HepG2 (cell line): ENCODE results near the gene PLCB1. TPM values are rescaled to one million over a fixed set of nuclear protein-coding genes. Genes with fewer than 3 reads are reported as not detected.

Source experiments
- CEBPB ChIP-seq: IDR thresholded peaks from 2 replicates; pipeline ENCODE4 v1.6.1; 2011; ENCODE audit warnings: low read depth, low read length, improper control_type of control experiment, borderline replicate concordance
- CREB1 ChIP-seq, 2 experiments: fragments of 450-650 bp in 1 of 2; IDR thresholded peaks; 2 replicates each; pipeline ENCODE4 v1.6.1; 2016 to 2017; ENCODE audit warnings: control low read depth in 1 of 2, mild to moderate bottlenecking in 1 of 2, missing compliant biosample characterization in 1 of 2, missing genetic modification characterization in 1 of 2
- E2F5 ChIP-seq: sonication (generic); formaldehyde crosslinking; conservative IDR thresholded peaks from 2 replicates; pipeline ENCODE4 v1.4.0; 2020; ENCODE audit warnings: missing genetic modification reagents
- FOXP4 ChIP-seq: sonication (generic); formaldehyde crosslinking; IDR thresholded peaks from 2 replicates; pipeline ENCODE4 v1.4.0; 2020; ENCODE audit warnings: missing genetic modification reagents
- GLI4 ChIP-seq: sonication (generic); formaldehyde crosslinking; IDR thresholded peaks from 2 replicates; pipeline ENCODE4 v1.5.1; 2020; ENCODE audit warnings: missing genetic modification reagents, mild to moderate bottlenecking, moderate library complexity, borderline replicate concordance
- HHEX ChIP-seq: IDR thresholded peaks from 2 replicates; pipeline ENCODE4 v1.6.1; 2016; ENCODE audit warnings: control low read depth
- HOMEZ ChIP-seq: IDR thresholded peaks from 2 replicates; pipeline ENCODE4 v1.6.1; 2016; ENCODE audit warnings: low read depth
- PHF21A ChIP-seq: sonication (generic); formaldehyde crosslinking; IDR thresholded peaks from 2 replicates; pipeline ENCODE4 v1.5.0; 2020; ENCODE audit warnings: mild to moderate bottlenecking, missing genetic modification reagents
- POLR2AphosphoS2 ChIP-seq: IDR thresholded peaks from 2 replicates; pipeline ENCODE4 v1.6.1; 2011; ENCODE audit warnings: low read depth, low read length, improper control_type of control experiment
- PPARG ChIP-seq: conservative IDR thresholded peaks from 2 replicates; pipeline ENCODE4 v1.6.1; 2016; ENCODE audit warnings: missing biosample characterization, missing genetic modification reagents
- RXRB ChIP-seq: IDR thresholded peaks from 2 replicates; pipeline ENCODE4 v1.6.1; 2016; ENCODE audit warnings: borderline replicate concordance, missing genetic modification reagents, missing compliant biosample characterization
- SMAD9 ChIP-seq: sonication (generic); formaldehyde crosslinking; IDR thresholded peaks from 2 replicates; pipeline ENCODE4 v1.5.1; 2020; ENCODE audit warnings: mild to moderate bottlenecking, missing genetic modification reagents
- SMARCC2 ChIP-seq: fragments of 450-650 bp; IDR thresholded peaks from 2 replicates; pipeline ENCODE4 v1.6.1; 2017; ENCODE audit warnings: antibody characterized with exemption, mild to moderate bottlenecking
- SRSF9 ChIP-seq: fragments of 200-400 bp; formaldehyde crosslinking; IDR thresholded peaks from 2 replicates; pipeline ENCODE4 v1.6.1; 2018; ENCODE audit warnings: borderline replicate concordance, mild to moderate bottlenecking, low read depth, low read length; ENCODE audit not compliant: insufficient read depth, poor library complexity, severe bottlenecking
- TARDBP ChIP-seq: sonication (generic); formaldehyde crosslinking; IDR thresholded peaks from 2 replicates; pipeline ENCODE4 v1.8.0; 2022; ENCODE audit warnings: mild to moderate bottlenecking, missing genetic modification reagents
- TBX3 ChIP-seq: fragments of 450-650 bp; IDR thresholded peaks from 2 replicates; pipeline ENCODE4 v1.6.1; 2017; ENCODE audit warnings: antibody characterized with exemption, mild to moderate bottlenecking, inconsistent platforms, borderline replicate concordance
- TOE1 ChIP-seq: sonication (generic); formaldehyde crosslinking; IDR thresholded peaks from 2 replicates; pipeline ENCODE4 v1.4.0; 2020; ENCODE audit warnings: mild to moderate bottlenecking, missing genetic modification reagents
- TRAFD1 ChIP-seq: sonication (generic); formaldehyde crosslinking; IDR thresholded peaks from 2 replicates; pipeline ENCODE4 v1.5.1; 2020; ENCODE audit warnings: missing genetic modification reagents, mild to moderate bottlenecking, borderline replicate concordance
- ZBTB20 ChIP-seq: sonication (generic); formaldehyde crosslinking; IDR thresholded peaks from 2 replicates; pipeline ENCODE4 v1.8.1; 2023; ENCODE audit warnings: missing genetic modification reagents, low read depth, mild to moderate bottlenecking, borderline replicate concordance
- ZNF101 ChIP-seq: sonication (generic); formaldehyde crosslinking; IDR thresholded peaks from 2 replicates; pipeline ENCODE4 v1.4.0; 2020; ENCODE audit warnings: mild to moderate bottlenecking, low read depth, missing genetic modification reagents, borderline replicate concordance
- ZNF446 ChIP-seq: sonication (generic); formaldehyde crosslinking; IDR thresholded peaks from 2 replicates; pipeline ENCODE4 v1.5.0; 2020; ENCODE audit warnings: mild to moderate bottlenecking, missing genetic modification reagents
- ZNF558 ChIP-seq: sonication (generic); formaldehyde crosslinking; IDR thresholded peaks from 2 replicates; pipeline ENCODE4 v1.9.0; 2022; ENCODE audit warnings: mild to moderate bottlenecking, missing genetic modification reagents, borderline replicate concordance
- ZSCAN9 ChIP-seq: IDR thresholded peaks from 2 replicates; pipeline ENCODE4 v1.6.1; 2016; ENCODE audit warnings: borderline replicate concordance
- polyA plus RNA-seq, 8 experiments: library from polyadenylated mRNA; depleted of rRNA in 3 of 8; stranded (reverse) in 7 of 8; unstranded in 1 of 8; fragments of >200 nt; fragmentation: Illumina TruSeq in 4 of 8; extraction: Trizol in 4 of 8; gene quantifications; 2 replicates each; pipeline versions ENCODE4 v1.2.1 to v1.2.3, GENCODE V29; 2011 to 2016; ENCODE audit warnings: low read depth in 4 of 8, missing spikeins in 1 of 8, mixed read lengths in 1 of 8; ENCODE audit not compliant: insufficient read depth in 1 of 8
- total RNA-seq, 5 experiments: library from RNA; depleted of rRNA; stranded (reverse); fragments of >200 nt; fragmentation: Illumina TruSeq; extraction: Trizol; gene quantifications; 2 replicates each; pipeline ENCODE4 v1.2.3, GENCODE V29; 2016; ENCODE audit warnings: low read depth in 1 of 5

PLCB1 gene
- total and polyA plus RNA-seq, 2 of the 13 experiments (the other 11 are each of a cell fraction or from before 2014, with no cell fraction given) = 42.4 to 55.9 TPM

DNA sequence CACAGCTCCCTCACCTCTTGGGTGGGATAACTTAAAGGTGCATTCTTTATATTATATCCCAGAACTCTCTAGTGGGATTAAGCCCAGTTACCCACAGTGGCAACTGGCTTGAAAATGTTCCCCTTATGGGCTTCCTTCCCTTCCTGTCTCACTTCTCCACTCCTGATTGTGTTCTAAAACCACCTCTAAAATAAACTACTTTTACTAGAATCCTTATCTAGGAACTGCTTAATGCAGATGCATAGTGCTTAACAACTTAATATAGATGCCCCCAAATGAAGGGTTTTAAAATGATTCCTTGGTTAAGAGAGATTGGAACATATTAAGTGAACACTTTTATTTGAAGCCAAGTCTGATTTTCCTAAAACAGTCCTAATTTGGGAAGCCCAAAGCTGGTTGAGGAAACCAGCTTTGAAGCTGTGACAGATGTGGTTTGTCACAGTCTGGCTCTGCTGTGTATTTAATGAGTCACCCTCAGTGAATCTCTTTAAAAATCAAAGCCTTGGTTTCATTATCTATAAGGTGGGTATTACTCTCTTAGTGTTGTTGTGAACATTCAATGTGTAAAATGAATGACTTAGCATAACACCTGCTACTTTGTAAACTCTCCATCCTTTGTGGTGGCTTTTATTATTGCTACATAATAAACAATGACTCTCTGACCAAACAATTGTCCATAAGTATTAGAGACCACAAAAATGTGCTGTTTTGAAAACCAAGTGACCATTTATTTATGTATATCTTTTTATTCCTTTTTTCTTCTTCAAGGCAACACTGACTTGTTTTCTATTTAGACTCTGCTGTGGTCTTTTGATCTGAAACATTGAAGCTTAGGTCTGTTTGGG, 24.4 kb downstream of the PLCB1 start (continued):
- TF ChIP-seq ZBTB20 (CRISPR knock-in tag) = peak; percentile 90
- TF ChIP-seq ZNF446 (CRISPR knock-in tag) = no peak
- TF ChIP-seq E2F5 (CRISPR knock-in tag) = no peak
- TF ChIP-seq SRSF9 = no peak
- no peak for TF ChIP-seq TRAFD1 (CRISPR knock-in tag)
- no peak for TF ChIP-seq ZNF558 (CRISPR knock-in tag)
- 0 out of 2 replicates have a peak, but pooled peaks have one; percentile 40 for TF ChIP-seq ZSCAN9 (CRISPR knock-in tag)
- TF ChIP-seq PHF21A (CRISPR knock-in tag) = peak; percentile 53; the same call in 1 of the 2 replicates
- peak; percentile 47; the same call in 1 of the 2 replicates for TF ChIP-seq CREB1 (IDR thresholded peaks at IDR 0.05)
- peak; percentile 55; the same call in 1 of the 2 replicates for TF ChIP-seq CREB1 (CRISPR knock-in tag; IDR thresholded peaks at IDR 0.05)
- TF ChIP-seq SMARCC2 = peak; percentile 92; the same call in 1 of the 2 replicates
- no peak for TF ChIP-seq TOE1
- no peak for TF ChIP-seq SMAD9 (CRISPR knock-in tag)
- no peak for TF ChIP-seq GLI4 (CRISPR knock-in tag)
- peak; percentile 71; the same call in 1 of the 2 replicates for TF ChIP-seq HOMEZ
- peak; percentile 100 for TF ChIP-seq TBX3
- TF ChIP-seq PPARG (CRISPR knock-in tag) = peak; percentile 24; the same call in 1 of the 2 replicates
- TF ChIP-seq ZNF101 = no peak
- TF ChIP-seq RXRB (CRISPR knock-in tag) = peak; percentile 63
- peak; percentile 34; the same call in 1 of the 2 replicates for TF ChIP-seq TARDBP (CRISPR knock-in tag)
- TF ChIP-seq FOXP4 (CRISPR knock-in tag) = peak; percentile 91
- peak; percentile 88 for TF ChIP-seq HHEX
- no peak for TF ChIP-seq POLR2AphosphoS2
- TF ChIP-seq CEBPB = peak; percentile 66; the same call in 1 of the 2 replicates
